ENCODE data around the gene PTCD1.
A peak's percentile ranks its signal among the peaks of the same experiment; 100 is the strongest.

The PTCD1 gene

DNA sequence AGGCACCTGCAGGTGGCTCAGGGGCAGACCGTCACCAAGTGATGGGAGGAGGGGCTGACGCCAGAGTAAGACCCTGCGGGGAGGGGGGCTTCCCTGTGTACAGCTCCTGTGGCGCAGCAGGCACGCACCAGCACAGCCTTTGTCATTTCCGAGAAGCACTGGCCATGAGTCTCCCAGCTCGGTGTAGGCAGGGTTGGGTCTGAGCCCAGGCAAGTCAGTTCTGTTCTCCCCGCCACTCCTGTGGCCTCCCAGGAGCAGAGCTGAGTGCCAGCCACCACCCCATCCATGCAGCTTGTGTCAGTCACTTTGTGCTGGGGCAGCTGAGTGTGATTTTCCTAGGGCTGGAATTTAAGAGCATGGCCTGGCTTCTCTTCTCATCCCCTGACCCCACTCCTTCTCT, 13.3 kb upstream of the PTCD1 start:
- H3K4me3 ChIP-seq (ENCODE audit: low read depth, low read length), result no peak overlapping the region
- TF ChIP-seq CTCF (IDR thresholded peaks at IDR 0.05; ENCODE audit: insufficient read depth, low read depth, low read length, missing control alignments), result no peak
- DNase-seq (ENCODE audit: low read depth), result no peak

DNA sequence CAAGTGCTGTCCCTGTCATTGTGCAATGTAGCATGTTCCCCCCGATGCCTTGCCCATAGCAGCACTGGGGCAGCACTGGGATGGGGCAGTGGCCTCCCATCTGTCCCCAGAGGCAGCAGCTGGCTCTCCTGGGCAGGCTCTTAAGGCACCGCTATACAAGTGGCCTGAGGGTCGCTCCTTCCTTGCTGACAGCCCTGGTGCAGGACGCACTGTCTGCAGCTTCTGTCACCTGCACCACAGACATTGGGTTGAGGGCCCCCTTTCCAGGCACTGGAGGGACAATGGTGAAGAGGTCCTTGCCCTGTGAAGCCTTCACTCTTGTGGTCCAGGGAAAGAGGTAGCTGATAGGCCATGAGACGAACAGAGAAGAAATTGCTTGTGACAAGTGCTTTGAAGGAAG, 10.7 kb upstream of the PTCD1 start:
- H3K4me3 ChIP-seq (ENCODE audit: low read depth, low read length), result no peak overlapping the region
- DNase-seq (ENCODE audit: low read depth), result no peak
- TF ChIP-seq CTCF (IDR thresholded peaks at IDR 0.05; ENCODE audit: insufficient read depth, low read depth, low read length, missing control alignments), result no peak

- TF ChIP-seq CTCF (IDR thresholded peaks at IDR 0.05; ENCODE audit: insufficient read depth, low read depth, low read length, missing control alignments), result no peak
- DNase-seq (ENCODE audit: low read depth), result no peak
- no peak overlapping the region for H3K4me3 ChIP-seq (ENCODE audit: low read depth, low read length)
Observed at GRCh38 chr7:99448855-99449254, 10.3 kb upstream of the PTCD1 start.

GRCh38 chr7:99447943-99448342, 9.3 kb upstream of the PTCD1 start:
- H3K4me3 ChIP-seq (ENCODE audit: low read depth, low read length), result no peak overlapping the region
- no peak for TF ChIP-seq CTCF (IDR thresholded peaks at IDR 0.05; ENCODE audit: insufficient read depth, low read depth, low read length, missing control alignments)
- no peak for DNase-seq (ENCODE audit: low read depth)

DNA sequence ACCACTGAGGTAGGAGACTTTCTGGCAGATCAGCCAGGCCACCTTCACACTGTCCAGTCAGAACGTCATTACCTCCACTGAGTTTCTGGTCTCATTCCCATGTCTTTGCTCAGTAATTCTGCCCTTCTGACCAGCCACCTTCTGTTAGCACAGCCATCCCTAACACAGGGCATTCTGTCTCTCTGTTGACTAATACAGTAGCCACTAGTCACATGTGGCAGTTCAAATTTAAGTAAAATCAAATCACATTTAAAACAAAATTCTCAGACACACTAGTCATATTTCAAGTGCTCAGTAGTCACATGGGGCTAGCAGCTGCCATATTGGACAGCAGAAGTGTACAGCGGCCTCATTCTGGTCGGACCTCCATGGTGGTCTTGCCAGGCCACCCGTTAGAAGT, 7.5 kb upstream of the PTCD1 start:
- no peak overlapping the region for H3K4me3 ChIP-seq (ENCODE audit: low read depth, low read length)
- TF ChIP-seq CTCF (IDR thresholded peaks at IDR 0.05; ENCODE audit: insufficient read depth, low read depth, low read length, missing control alignments), result no peak
- no peak for DNase-seq (ENCODE audit: low read depth)

GRCh38 chr7:99440195-99440594, 1.6 kb upstream of the PTCD1 start:
- no peak for TF ChIP-seq CTCF (IDR thresholded peaks at IDR 0.05; ENCODE audit: insufficient read depth, low read depth, low read length, missing control alignments)
- peak overlapping the region; percentile 95 for H3K4me3 ChIP-seq (ENCODE audit: low read depth, low read length)
- no peak for DNase-seq (ENCODE audit: low read depth)

- DNase-seq (ENCODE audit: low read depth), result no peak
- TF ChIP-seq CTCF (IDR thresholded peaks at IDR 0.05; ENCODE audit: insufficient read depth, low read depth, low read length, missing control alignments), result no peak
- peak overlapping the region; percentile 95 for H3K4me3 ChIP-seq (ENCODE audit: low read depth, low read length)
Observed at GRCh38 chr7:99437946-99438572, 539 bp downstream of the PTCD1 start.
